BLaER1 (cell line): ENCODE results near the gene CREB5.

ENCODE experiments used
- H3K27ac ChIP-seq: shearing (Covaris generic); formaldehyde crosslinking; 2 replicates; pipeline ENCODE4 v1.8.1; 2022
- H3K27me3 ChIP-seq: shearing (Covaris generic); formaldehyde crosslinking; 2 replicates; pipeline ENCODE4 v1.8.1; 2022
- H3K36me3 ChIP-seq: shearing (Covaris generic); formaldehyde crosslinking; 2 replicates; pipeline ENCODE4 v1.8.1; 2022
- H3K4me1 ChIP-seq: shearing (Covaris generic); formaldehyde crosslinking; 2 replicates; pipeline ENCODE4 v1.8.1; 2022
- H3K4me2 ChIP-seq: shearing (Covaris generic); formaldehyde crosslinking; 2 replicates; pipeline ENCODE4 v1.8.1; 2022
- H3K4me3 ChIP-seq: shearing (Covaris generic); formaldehyde crosslinking; 2 replicates; pipeline ENCODE4 v1.8.1; 2022
- H3K9ac ChIP-seq: shearing (Covaris generic); formaldehyde crosslinking; 2 replicates; pipeline ENCODE4 v1.8.1; 2022
- H3K9me3 ChIP-seq: shearing (Covaris generic); formaldehyde crosslinking; 2 replicates; pipeline ENCODE4 v1.8.1; 2022
- H4K20me1 ChIP-seq: shearing (Covaris generic); formaldehyde crosslinking; 2 replicates; pipeline ENCODE4 v1.8.1; 2022
- Cebpa-rat ChIP-seq: shearing (Covaris generic); IDR thresholded peaks from 2 replicates; pipeline ENCODE4 v1.8.1; 2022

CREB5 gene

DNA sequence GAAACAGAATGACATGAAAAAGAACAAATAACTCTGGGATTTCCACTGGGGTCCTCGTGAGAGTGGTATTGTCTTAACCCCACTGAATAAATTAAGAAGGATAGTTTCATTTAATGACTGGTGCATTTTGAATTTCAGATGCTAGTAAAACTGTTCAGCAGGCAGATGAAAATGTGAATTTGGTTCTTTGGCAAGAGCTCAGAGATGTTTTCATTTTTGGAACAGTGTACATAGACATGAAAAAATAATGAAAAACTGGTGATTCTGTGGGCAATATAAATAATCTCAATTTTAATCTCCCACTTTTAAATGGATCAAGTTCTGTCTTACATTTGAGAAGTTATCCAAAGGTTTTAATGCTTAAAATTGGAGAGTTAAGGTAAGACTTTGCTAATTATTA, 461.7 kb downstream of the CREB5 start:
- Histone ChIP-seq H4K20me1 (no peaks in the 10 kb centered on the region), H3K27ac (no peak overlapping the region), H3K36me3 (no peaks in the 10 kb centered on the region), H3K27me3 (no peaks in the 10 kb centered on the region), H3K9ac (no peak overlapping the region), H3K4me1 (peaks cover 11% of the 10 kb centered on the region; the same call in 1 of the 2 replicates), H3K9me3 (no peaks in the 10 kb centered on the region), H3K4me2 (0 out of 2 replicates have a peak overlapping the region, but pooled peaks have one; percentile 4), H3K4me3 (no peak overlapping the region)
- TF ChIP-seq Cebpa-rat = no peak
